ENCODE data around the gene AJM1.

DNA sequence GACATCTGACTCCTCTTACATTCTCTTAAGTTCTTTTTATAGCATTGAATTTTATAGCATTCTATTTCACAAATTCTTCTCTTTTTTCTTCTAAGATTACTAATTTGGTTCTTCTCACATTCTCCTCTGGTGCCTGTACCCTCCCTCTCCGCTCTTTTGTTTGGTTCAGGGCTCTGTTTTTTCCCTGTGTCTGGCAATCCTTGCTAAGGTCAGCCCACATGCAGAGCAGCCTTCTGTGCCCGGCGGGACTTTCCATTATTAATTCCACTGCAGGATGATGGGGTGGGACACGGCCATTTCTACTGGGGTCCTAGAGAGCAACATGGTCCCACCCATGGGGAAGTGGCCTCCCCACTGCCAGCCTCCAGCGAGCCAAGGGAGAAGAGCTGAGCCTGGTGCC, 34.2 kb downstream of the AJM1 start:
- TF ChIP-seq, protein P1, sequence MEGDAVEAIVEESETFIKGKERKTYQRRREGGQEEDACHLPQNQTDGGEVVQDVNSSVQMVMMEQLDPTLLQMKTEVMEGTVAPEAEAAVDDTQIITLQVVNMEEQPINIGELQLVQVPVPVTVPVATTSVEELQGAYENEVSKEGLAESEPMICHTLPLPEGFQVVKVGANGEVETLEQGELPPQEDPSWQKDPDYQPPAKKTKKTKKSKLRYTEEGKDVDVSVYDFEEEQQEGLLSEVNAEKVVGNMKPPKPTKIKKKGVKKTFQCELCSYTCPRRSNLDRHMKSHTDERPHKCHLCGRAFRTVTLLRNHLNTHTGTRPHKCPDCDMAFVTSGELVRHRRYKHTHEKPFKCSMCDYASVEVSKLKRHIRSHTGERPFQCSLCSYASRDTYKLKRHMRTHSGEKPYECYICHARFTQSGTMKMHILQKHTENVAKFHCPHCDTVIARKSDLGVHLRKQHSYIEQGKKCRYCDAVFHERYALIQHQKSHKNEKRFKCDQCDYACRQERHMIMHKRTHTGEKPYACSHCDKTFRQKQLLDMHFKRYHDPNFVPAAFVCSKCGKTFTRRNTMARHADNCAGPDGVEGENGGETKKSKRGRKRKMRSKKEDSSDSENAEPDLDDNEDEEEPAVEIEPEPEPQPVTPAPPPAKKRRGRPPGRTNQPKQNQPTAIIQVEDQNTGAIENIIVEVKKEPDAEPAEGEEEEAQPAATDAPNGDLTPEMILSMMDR (IDR thresholded peaks at IDR 0.05) = no peak
- no peak for TF ChIP-seq POLR2AphosphoS5 (IDR thresholded peaks at IDR 0.05; ENCODE audit: low read depth, low read length)
- TF ChIP-seq, protein P2, sequence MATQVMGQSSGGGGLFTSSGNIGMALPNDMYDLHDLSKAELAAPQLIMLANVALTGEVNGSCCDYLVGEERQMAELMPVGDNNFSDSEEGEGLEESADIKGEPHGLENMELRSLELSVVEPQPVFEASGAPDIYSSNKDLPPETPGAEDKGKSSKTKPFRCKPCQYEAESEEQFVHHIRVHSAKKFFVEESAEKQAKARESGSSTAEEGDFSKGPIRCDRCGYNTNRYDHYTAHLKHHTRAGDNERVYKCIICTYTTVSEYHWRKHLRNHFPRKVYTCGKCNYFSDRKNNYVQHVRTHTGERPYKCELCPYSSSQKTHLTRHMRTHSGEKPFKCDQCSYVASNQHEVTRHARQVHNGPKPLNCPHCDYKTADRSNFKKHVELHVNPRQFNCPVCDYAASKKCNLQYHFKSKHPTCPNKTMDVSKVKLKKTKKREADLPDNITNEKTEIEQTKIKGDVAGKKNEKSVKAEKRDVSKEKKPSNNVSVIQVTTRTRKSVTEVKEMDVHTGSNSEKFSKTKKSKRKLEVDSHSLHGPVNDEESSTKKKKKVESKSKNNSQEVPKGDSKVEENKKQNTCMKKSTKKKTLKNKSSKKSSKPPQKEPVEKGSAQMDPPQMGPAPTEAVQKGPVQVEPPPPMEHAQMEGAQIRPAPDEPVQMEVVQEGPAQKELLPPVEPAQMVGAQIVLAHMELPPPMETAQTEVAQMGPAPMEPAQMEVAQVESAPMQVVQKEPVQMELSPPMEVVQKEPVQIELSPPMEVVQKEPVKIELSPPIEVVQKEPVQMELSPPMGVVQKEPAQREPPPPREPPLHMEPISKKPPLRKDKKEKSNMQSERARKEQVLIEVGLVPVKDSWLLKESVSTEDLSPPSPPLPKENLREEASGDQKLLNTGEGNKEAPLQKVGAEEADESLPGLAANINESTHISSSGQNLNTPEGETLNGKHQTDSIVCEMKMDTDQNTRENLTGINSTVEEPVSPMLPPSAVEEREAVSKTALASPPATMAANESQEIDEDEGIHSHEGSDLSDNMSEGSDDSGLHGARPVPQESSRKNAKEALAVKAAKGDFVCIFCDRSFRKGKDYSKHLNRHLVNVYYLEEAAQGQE (IDR thresholded peaks at IDR 0.05; ENCODE audit: insufficient read depth in 1 of 2, low read depth in 2 of 2, low read length in 1 of 2) = no peak
- TF ChIP-seq TCF7L2 (IDR thresholded peaks at IDR 0.05; ENCODE audit: low read depth, low read length) = no peak

All from Panc1 (cell line).